K562 (cell line): Measurements from ENCODE around the gene ZNF613.

ENCODE experiments used
- EZH2 ChIP-seq: IDR thresholded peaks from 2 replicates; pipeline ENCODE4 v1.6.1; 2012; ENCODE audit warnings: low read depth, mild to moderate bottlenecking, inconsistent platforms, low read length, borderline replicate concordance
- KDM4B ChIP-seq, 2 experiments: fragments of 450-650 bp in 1 of 2; sonication (generic) in 1 of 2; IDR thresholded peaks; 2 replicates each; pipeline ENCODE4 v1.6.1; 2016 to 2017; ENCODE audit warnings: borderline replicate concordance in 2 of 2, antibody characterized with exemption in 1 of 2, low read depth in 1 of 2, mild to moderate bottlenecking in 1 of 2
- POLR2AphosphoS5 ChIP-seq: IDR thresholded peaks from 2 replicates; pipeline ENCODE4 v1.6.1; 2011; ENCODE audit warnings: mild to moderate bottlenecking, low read depth, low read length, moderate library complexity; ENCODE audit not compliant: control insufficient read depth, insufficient read depth
- SMAD3 ChIP-seq: fragments of 450-650 bp; formaldehyde crosslinking; conservative IDR thresholded peaks from 2 replicates; pipeline ENCODE4 v1.4.0; 2020; ENCODE audit warnings: mild to moderate bottlenecking
- TF ChIP-seq, protein P1 (sequence below), 3 experiments: IDR thresholded peaks in 2 of 3; conservative IDR thresholded peaks in 1 of 3; 2 replicates each; pipeline ENCODE4 v1.5.1; 2011 to 2012; ENCODE audit warnings: low read length in 3 of 3, mild to moderate bottlenecking in 3 of 3, control low read depth in 2 of 3, improper control_type of control experiment in 1 of 3, inconsistent platforms in 1 of 3, low read depth in 1 of 3, mixed read lengths in 1 of 3, moderate library complexity in 1 of 3; ENCODE audit not compliant: insufficient read depth in 2 of 3
- TF ChIP-seq, protein P2 (sequence below): fragments of 450-650 bp; formaldehyde crosslinking; IDR thresholded peaks from 2 replicates; pipeline ENCODE4 v1.4.0; 2020; ENCODE audit warnings: mild to moderate bottlenecking, mixed read lengths

DNA sequence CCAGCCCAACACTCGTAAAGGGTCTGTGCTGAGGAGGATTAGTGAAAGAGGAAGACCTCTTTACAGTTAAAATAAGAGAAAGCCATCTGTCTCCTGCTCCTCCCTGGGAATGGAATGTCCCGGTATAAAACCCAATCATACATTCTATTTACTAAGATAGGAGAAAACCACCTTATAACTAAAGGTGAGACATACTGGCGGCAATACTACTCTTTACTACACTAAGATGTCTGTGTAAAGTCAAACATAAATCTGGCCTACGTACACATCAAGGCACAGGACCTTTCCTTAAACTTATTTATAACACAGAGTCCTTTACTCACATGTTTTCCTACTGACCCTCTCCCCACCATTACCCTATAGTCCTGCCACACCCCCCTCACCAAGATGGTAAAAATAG, 56.1 kb downstream of the ZNF613 start:
- TF ChIP-seq POLR2AphosphoS5 (no peak), SMAD3 (no peak), KDM4B (IDR thresholded peaks at IDR 0.05; ENCODE audit: borderline replicate concordance in 2 of 2, low read depth in 1 of 2) (no peak), EZH2 (no peak)
- TF ChIP-seq, protein P1, sequence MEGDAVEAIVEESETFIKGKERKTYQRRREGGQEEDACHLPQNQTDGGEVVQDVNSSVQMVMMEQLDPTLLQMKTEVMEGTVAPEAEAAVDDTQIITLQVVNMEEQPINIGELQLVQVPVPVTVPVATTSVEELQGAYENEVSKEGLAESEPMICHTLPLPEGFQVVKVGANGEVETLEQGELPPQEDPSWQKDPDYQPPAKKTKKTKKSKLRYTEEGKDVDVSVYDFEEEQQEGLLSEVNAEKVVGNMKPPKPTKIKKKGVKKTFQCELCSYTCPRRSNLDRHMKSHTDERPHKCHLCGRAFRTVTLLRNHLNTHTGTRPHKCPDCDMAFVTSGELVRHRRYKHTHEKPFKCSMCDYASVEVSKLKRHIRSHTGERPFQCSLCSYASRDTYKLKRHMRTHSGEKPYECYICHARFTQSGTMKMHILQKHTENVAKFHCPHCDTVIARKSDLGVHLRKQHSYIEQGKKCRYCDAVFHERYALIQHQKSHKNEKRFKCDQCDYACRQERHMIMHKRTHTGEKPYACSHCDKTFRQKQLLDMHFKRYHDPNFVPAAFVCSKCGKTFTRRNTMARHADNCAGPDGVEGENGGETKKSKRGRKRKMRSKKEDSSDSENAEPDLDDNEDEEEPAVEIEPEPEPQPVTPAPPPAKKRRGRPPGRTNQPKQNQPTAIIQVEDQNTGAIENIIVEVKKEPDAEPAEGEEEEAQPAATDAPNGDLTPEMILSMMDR (IDR thresholded peaks at IDR 0.05 in 2 of 3, conservative IDR thresholded peaks at IDR 0.05 in 1 of 3; ENCODE audit: insufficient read depth in 2 of 3, low read depth in 1 of 3, low read length in 3 of 3): no peak
- TF ChIP-seq, protein P2, sequence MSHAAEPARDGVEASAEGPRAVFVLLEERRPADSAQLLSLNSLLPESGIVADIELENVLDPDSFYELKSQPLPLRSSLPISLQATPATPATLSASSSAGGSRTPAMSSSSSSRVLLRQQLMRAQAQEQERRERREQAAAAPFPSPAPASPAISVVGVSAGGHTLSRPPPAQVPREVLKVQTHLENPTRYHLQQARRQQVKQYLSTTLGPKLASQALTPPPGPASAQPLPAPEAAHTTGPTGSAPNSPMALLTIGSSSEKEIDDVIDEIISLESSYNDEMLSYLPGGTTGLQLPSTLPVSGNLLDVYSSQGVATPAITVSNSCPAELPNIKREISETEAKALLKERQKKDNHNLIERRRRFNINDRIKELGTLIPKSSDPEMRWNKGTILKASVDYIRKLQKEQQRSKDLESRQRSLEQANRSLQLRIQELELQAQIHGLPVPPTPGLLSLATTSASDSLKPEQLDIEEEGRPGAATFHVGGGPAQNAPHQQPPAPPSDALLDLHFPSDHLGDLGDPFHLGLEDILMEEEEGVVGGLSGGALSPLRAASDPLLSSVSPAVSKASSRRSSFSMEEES (CRISPR knock-in tag): no peak
